HG03565 (cell line): ENCODE results near the gene STPG2.
"Not testable (repeated sequence)": the region's sequence is repeated elsewhere in the genome, so short reads cannot be mapped to it uniquely, and the experiment has no call there.

ENCODE experiments used
- ATAC-seq: cut with Tn5 transposase; IDR thresholded peaks from one replicate; pipeline ENCODE4 v1.9.1; 2021; ENCODE audit warnings: mild to moderate bottlenecking, moderate library complexity; ENCODE audit not compliant: unreplicated experiment

Gene STPG2

GRCh38 chr4:97656044-97656720, 487.1 kb downstream of the STPG2 start:
- no peak for ATAC-seq

GRCh38 chr4:97653701-97654100, 489.6 kb downstream of the STPG2 start:
- no peak for ATAC-seq

GRCh38 chr4:97646997-97647396, 496.3 kb downstream of the STPG2 start:
- ATAC-seq: no peak

- ATAC-seq: no peak
These were observed 498.0 kb downstream of the STPG2 start for GRCh38 chr4:97645071-97645821.

- ATAC-seq: no peak
These were observed 500.1 kb downstream of the STPG2 start for GRCh38 chr4:97643179-97643578.

GRCh38 chr4:97639961-97640360, 503.3 kb downstream of the STPG2 start:
- ATAC-seq: no peak

- ATAC-seq: not testable (repeated sequence)
These were observed 509.4 kb downstream of the STPG2 start for GRCh38 chr4:97633831-97634230.

- ATAC-seq: no peak
These were observed 515.5 kb downstream of the STPG2 start for GRCh38 chr4:97627750-97628149.

- no peak for ATAC-seq
These were observed 519.1 kb downstream of the STPG2 start for GRCh38 chr4:97624204-97624603.

GRCh38 chr4:97605932-97606331, 537.3 kb downstream of the STPG2 start:
- no peak for ATAC-seq

GRCh38 chr4:97593248-97593647, 550.0 kb downstream of the STPG2 start:
- no peak for ATAC-seq

- ATAC-seq: no peak
These were observed 553.0 kb downstream of the STPG2 start for GRCh38 chr4:97590266-97590665.

GRCh38 chr4:97589481-97590196, 553.6 kb downstream of the STPG2 start:
- no peak for ATAC-seq

- no peak for ATAC-seq
These were observed 555.4 kb downstream of the STPG2 start for GRCh38 chr4:97587912-97588311.

GRCh38 chr4:97585274-97585673, 558.0 kb downstream of the STPG2 start:
- ATAC-seq: no peak

GRCh38 chr4:97582890-97583289, 560.4 kb downstream of the STPG2 start:
- ATAC-seq: no peak

GRCh38 chr4:97577004-97577403, 566.3 kb downstream of the STPG2 start:
- peak; percentile 57 for ATAC-seq

- no peak for ATAC-seq
These were observed 583.3 kb downstream of the STPG2 start for GRCh38 chr4:97560009-97560408.

- ATAC-seq: no peak
These were observed 585.0 kb downstream of the STPG2 start for GRCh38 chr4:97558204-97558778.

- ATAC-seq: not testable (repeated sequence)
These were observed 592.6 kb downstream of the STPG2 start for GRCh38 chr4:97550637-97551036.

- ATAC-seq: peak; percentile 54
These were observed 594.2 kb downstream of the STPG2 start for GRCh38 chr4:97548943-97549583.
